Upper lobe of right lung (tissue), 1 donor: ENCODE results near the gene A1CF. TPM values are rescaled to one million over a fixed set of nuclear protein-coding genes. Genes with fewer than 3 reads are reported as not detected.
"Not testable (repeated sequence)": the region's sequence is repeated elsewhere in the genome, so short reads cannot be mapped to it uniquely, and the experiment has no call there.

Source experiments
- ATAC-seq: fragments of 200-7000 bp; cut with Tn5 transposase; one replicate; pipeline ENCODE4 v1.9.1; 2020; ENCODE audit warnings: mild to moderate bottlenecking, moderate library complexity
- DNase-seq: peaks from one replicate; pipeline ENCODE4 v3.0.0-alpha.2; 2020
- H3K27ac ChIP-seq: fragments of 200-600 bp; one replicate; pipeline ENCODE4 v1.8.0; 2022
- H3K27me3 ChIP-seq: fragments of 200-600 bp; one replicate; pipeline ENCODE4 v1.8.0; 2022; ENCODE audit warnings: mild to moderate bottlenecking
- H3K36me3 ChIP-seq: fragments of 200-600 bp; one replicate; pipeline ENCODE4 v1.8.0; 2022
- H3K4me1 ChIP-seq: fragments of 200-600 bp; one replicate; pipeline ENCODE4 v1.8.0; 2022
- H3K4me3 ChIP-seq: fragments of 200-600 bp; one replicate; pipeline ENCODE4 v1.8.0; 2022; ENCODE audit warnings: mild to moderate bottlenecking
- H3K9me3 ChIP-seq: fragments of 200-600 bp; one replicate; pipeline ENCODE4 v1.8.0; 2022
- CTCF ChIP-seq: fragments of 200-600 bp; IDR thresholded peaks from one replicate; pipeline ENCODE4 v1.8.0; 2022; ENCODE audit warnings: antibody characterized with exemption
- intact Hi-C: fragments of 100-400 bp; cut with DNase I; formaldehyde crosslinking; loops from one replicate; pipeline ENCODE4 v1.11.0; 2022
- long read RNA-seq: library from polyadenylated mRNA; unstranded; transcript quantifications from one replicate; pipeline ENCODE4 v2.0.0, GENCODE V29; 2021
- total RNA-seq: library from RNA; stranded (reverse); fragmentation: NEBNext Ultra II Directional; extraction: Animal tissue kit (Norgen Biotek cat#: 25700); gene quantifications from one replicate; pipeline ENCODE4 v1.2.1, GENCODE V29; 2021
- donor health status: DM: no; HTN: yes; CAD: no; lungs with severe emphysema.

Gene A1CF, protein sequence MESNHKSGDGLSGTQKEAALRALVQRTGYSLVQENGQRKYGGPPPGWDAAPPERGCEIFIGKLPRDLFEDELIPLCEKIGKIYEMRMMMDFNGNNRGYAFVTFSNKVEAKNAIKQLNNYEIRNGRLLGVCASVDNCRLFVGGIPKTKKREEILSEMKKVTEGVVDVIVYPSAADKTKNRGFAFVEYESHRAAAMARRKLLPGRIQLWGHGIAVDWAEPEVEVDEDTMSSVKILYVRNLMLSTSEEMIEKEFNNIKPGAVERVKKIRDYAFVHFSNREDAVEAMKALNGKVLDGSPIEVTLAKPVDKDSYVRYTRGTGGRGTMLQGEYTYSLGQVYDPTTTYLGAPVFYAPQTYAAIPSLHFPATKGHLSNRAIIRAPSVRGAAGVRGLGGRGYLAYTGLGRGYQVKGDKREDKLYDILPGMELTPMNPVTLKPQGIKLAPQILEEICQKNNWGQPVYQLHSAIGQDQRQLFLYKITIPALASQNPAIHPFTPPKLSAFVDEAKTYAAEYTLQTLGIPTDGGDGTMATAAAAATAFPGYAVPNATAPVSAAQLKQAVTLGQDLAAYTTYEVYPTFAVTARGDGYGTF
- total RNA-seq, result not detected
- long read RNA-seq, result 0 reads

- intact Hi-C loops, result no loop called here
- ATAC-seq (no peak), DNase-seq (no peak)
- Histone ChIP-seq H3K9me3 (no peaks in the 10 kb centered on the region), H3K36me3 (no peaks in the 10 kb centered on the region), H3K4me3 (no peak within 1 kb of the TSS), H3K4me1 (no peaks in the 10 kb centered on the region), H3K27me3 (peaks cover 4% of the 10 kb centered on the region), H3K27ac (no peak within 1 kb of the TSS)
- no peak for TF ChIP-seq CTCF
Measured at GRCh38 chr10:50885097-50885859, at the start of gene A1CF. A1CF (minus strand) TSS chr10:50885627; CDS start chr10:50859940, 25,687 bp downstream.

DNA sequence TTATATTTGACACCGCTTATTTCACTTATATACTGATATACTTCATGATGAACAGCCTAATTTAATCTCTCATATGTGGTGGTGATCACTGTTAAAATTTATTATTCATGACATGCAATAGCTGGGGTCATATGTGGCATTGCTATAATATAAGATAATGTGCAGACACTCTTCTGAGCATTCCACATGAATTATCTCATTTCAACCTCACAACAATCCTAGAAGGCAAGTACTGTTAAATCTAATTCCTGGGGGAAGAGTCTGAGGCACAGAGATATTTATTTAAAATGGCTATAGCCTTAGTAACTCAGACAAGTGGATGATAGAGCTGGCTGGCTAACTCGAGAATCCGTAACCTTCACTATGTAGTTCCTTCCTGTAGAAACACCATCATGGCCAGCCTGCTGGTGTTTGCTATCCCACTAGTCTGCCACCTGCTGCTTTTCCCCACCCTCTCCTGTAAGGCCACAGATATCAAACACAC is 46.6 kb upstream of the A1CF start:
- Histone ChIP-seq H3K9me3 (no peaks in the 10 kb centered on the region), H3K36me3 (no peaks in the 10 kb centered on the region), H3K27ac (no peak overlapping the region), H3K4me1 (no peaks in the 10 kb centered on the region), H3K27me3 (no peaks in the 10 kb centered on the region), H3K4me3 (no peak overlapping the region)
- intact Hi-C loops, result no loop called here
- ATAC-seq, result no peak
- DNase-seq, result no peak
- no peak for TF ChIP-seq CTCF

GRCh38 chr10:50929670-50930069 is 44.2 kb upstream of the A1CF start:
- TF ChIP-seq CTCF, result no peak
- no peak for DNase-seq
- H3K36me3 ChIP-seq, result no peaks in the 10 kb centered on the region
- no peak overlapping the region for H3K27ac ChIP-seq
- no peaks in the 10 kb centered on the region for H3K27me3 ChIP-seq
- no peak for ATAC-seq
- intact Hi-C loops, result no loop called here
- no peak overlapping the region for H3K4me3 ChIP-seq
- H3K9me3 ChIP-seq, result no peaks in the 10 kb centered on the region
- no peaks in the 10 kb centered on the region for H3K4me1 ChIP-seq

DNA sequence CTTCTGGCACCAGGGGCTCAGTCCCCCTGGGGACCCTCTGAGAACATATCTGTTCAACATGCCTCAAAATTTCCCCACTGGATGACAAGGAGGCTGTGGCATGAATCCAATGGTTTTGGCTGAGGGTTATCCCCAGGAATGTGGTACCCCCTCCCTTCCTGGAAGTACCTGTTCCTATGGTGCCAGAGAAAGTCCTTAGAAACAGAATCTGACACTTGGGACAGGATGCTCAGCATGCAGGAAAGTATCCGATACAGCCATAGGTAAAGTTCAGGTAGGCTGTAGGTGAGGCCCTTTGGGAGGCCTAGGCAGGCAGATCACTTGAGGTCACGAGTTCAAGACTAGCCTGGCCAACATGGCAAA is 42.7 kb upstream of the A1CF start:
- H3K36me3 ChIP-seq, result no peaks in the 10 kb centered on the region
- H3K4me3 ChIP-seq, result no peak overlapping the region
- no peak for DNase-seq
- peak; percentile 45 for ATAC-seq
- no peaks in the 10 kb centered on the region for H3K9me3 ChIP-seq
- no peaks in the 10 kb centered on the region for H3K27me3 ChIP-seq
- no peak overlapping the region for H3K27ac ChIP-seq
- H3K4me1 ChIP-seq, result no peaks in the 10 kb centered on the region
- intact Hi-C loops, result no loop called here
- no peak for TF ChIP-seq CTCF

GRCh38 chr10:50927522-50928189 is 42.2 kb upstream of the A1CF start:
- H3K9me3 ChIP-seq, result no peaks in the 10 kb centered on the region
- DNase-seq (no peak), ATAC-seq (no peak)
- H3K36me3 ChIP-seq, result no peaks in the 10 kb centered on the region
- H3K27me3 ChIP-seq, result no peaks in the 10 kb centered on the region
- no peak for TF ChIP-seq CTCF
- H3K4me3 ChIP-seq, result no peak overlapping the region
- no peak overlapping the region for H3K27ac ChIP-seq
- H3K4me1 ChIP-seq, result no peaks in the 10 kb centered on the region
- intact Hi-C loops, result no loop called here

- H3K9me3 ChIP-seq, H3K4me3 ChIP-seq, H3K27me3 ChIP-seq, ATAC-seq, H3K27ac ChIP-seq, H3K36me3 ChIP-seq, intact Hi-C loops, H3K4me1 ChIP-seq, DNase-seq: not testable (repeated sequence)
Measured at GRCh38 chr10:50923471-50923870, 38.0 kb upstream of the A1CF start.
